ENCODE measurements around the gene PARD3B.
"Not testable (repeated sequence)": the region's sequence is repeated elsewhere in the genome, so short reads cannot be mapped to it uniquely, and the experiment has no call there.

PARD3B gene

GRCh38 chr2:205465791-205466190, 920.5 kb downstream of the PARD3B start:
- DNase-seq (ENCODE audit: insufficient read length, low spot score) (no peak), FAIRE-seq (no peak)
- TF ChIP-seq POLR2A (IDR thresholded peaks at IDR 0.05; ENCODE audit: low read depth, low read length), result no peak

- TF ChIP-seq POLR2A (IDR thresholded peaks at IDR 0.05; ENCODE audit: low read depth, low read length), result no peak
- no peak for DNase-seq (ENCODE audit: insufficient read length, low spot score)
- FAIRE-seq, result no peak
These were observed 926.5 kb downstream of the PARD3B start for GRCh38 chr2:205471776-205472175.

GRCh38 chr2:205473791-205474190, 928.5 kb downstream of the PARD3B start:
- no peak for DNase-seq (ENCODE audit: insufficient read length, low spot score)
- no peak for FAIRE-seq
- TF ChIP-seq POLR2A (IDR thresholded peaks at IDR 0.05; ENCODE audit: low read depth, low read length), result no peak

- FAIRE-seq (peak; percentile 11), DNase-seq (ENCODE audit: insufficient read length, low spot score) (no peak)
- TF ChIP-seq POLR2A (IDR thresholded peaks at IDR 0.05; ENCODE audit: low read depth, low read length), result no peak
These were observed 929.6 kb downstream of the PARD3B start for GRCh38 chr2:205474741-205475415.

- no peak for TF ChIP-seq POLR2A (IDR thresholded peaks at IDR 0.05; ENCODE audit: low read depth, low read length)
- DNase-seq (ENCODE audit: insufficient read length, low spot score) (no peak), FAIRE-seq (no peak)
These were observed 930.1 kb downstream of the PARD3B start for GRCh38 chr2:205475416-205475768.

GRCh38 chr2:205477016-205477705, 931.9 kb downstream of the PARD3B start:
- TF ChIP-seq POLR2A (IDR thresholded peaks at IDR 0.05; ENCODE audit: low read depth, low read length), result no peak
- FAIRE-seq (no peak), DNase-seq (ENCODE audit: insufficient read length, low spot score) (no peak)

- FAIRE-seq (no peak), DNase-seq (ENCODE audit: insufficient read length, low spot score) (no peak)
- TF ChIP-seq POLR2A (IDR thresholded peaks at IDR 0.05; ENCODE audit: low read depth, low read length), result no peak
These were observed 936.6 kb downstream of the PARD3B start for GRCh38 chr2:205481861-205482260.

GRCh38 chr2:205482399-205483081, 937.3 kb downstream of the PARD3B start:
- DNase-seq (ENCODE audit: insufficient read length, low spot score) (no peak), FAIRE-seq (no peak)
- no peak for TF ChIP-seq POLR2A (IDR thresholded peaks at IDR 0.05; ENCODE audit: low read depth, low read length)

- no peak for FAIRE-seq
- no peak for TF ChIP-seq POLR2A (IDR thresholded peaks at IDR 0.05; ENCODE audit: low read depth, low read length)
These were observed 937.8 kb downstream of the PARD3B start for GRCh38 chr2:205483095-205483494.

GRCh38 chr2:205484215-205484614, 938.9 kb downstream of the PARD3B start:
- no peak for FAIRE-seq
- no peak for TF ChIP-seq POLR2A (IDR thresholded peaks at IDR 0.05; ENCODE audit: low read depth, low read length)
- DNase-seq (ENCODE audit: insufficient read length, low spot score), result no peak

More at GRCh38 chr2:205483095-205483494, 937.8 kb downstream of the PARD3B start:
- no peak for DNase-seq (ENCODE audit: insufficient read length, low spot score)

GRCh38 chr2:205484764-205485163, 939.5 kb downstream of the PARD3B start:
- no peak for DNase-seq (ENCODE audit: insufficient read length, low spot score)
- no peak for TF ChIP-seq POLR2A (IDR thresholded peaks at IDR 0.05; ENCODE audit: low read depth, low read length)
- no peak for FAIRE-seq

- FAIRE-seq; DNase-seq (ENCODE audit: insufficient read length, low spot score): not testable (repeated sequence)
These were observed 948.3 kb downstream of the PARD3B start for GRCh38 chr2:205493528-205493927.

GRCh38 chr2:205494537-205495235, 949.4 kb downstream of the PARD3B start:
- FAIRE-seq (no peak), DNase-seq (ENCODE audit: insufficient read length, low spot score) (no peak)
- TF ChIP-seq POLR2A (IDR thresholded peaks at IDR 0.05; ENCODE audit: low read depth, low read length), result no peak

GRCh38 chr2:205495819-205496218, 950.5 kb downstream of the PARD3B start:
- FAIRE-seq (no peak), DNase-seq (ENCODE audit: insufficient read length, low spot score) (no peak)
- no peak for TF ChIP-seq POLR2A (IDR thresholded peaks at IDR 0.05; ENCODE audit: low read depth, low read length)
